GM12892 (cell line): ENCODE measurements around the gene INAFM1.

Experiments
- DNase-seq: peaks from one replicate; pipeline ENCODE4 v3.0.0; 2011; ENCODE audit not compliant: insufficient read length
- FAIRE-seq: peaks from 2 replicates; lab custom pipeline; 2011; peaks lifted over from hg19 to GRCh38; lab: Jason Lieb, UNC
- POLR2A ChIP-seq: IDR thresholded peaks from 2 replicates; pipeline ENCODE4 v1.6.1; 2011; ENCODE audit warnings: low read depth, low read length, control low read depth
- POLR2AphosphoS5 ChIP-seq: IDR thresholded peaks from 2 replicates; pipeline ENCODE4 v1.6.1; 2011; ENCODE audit warnings: low read depth, low read length, control low read depth
- TAF1 ChIP-seq: IDR thresholded peaks from 2 replicates; pipeline ENCODE4 v1.6.1; 2011; ENCODE audit warnings: low read depth, mild to moderate bottlenecking, control low read depth, low read length, borderline replicate concordance

The INAFM1 gene

GRCh38 chr19:47309038-47309437, 34.4 kb downstream of the INAFM1 start:
- DNase-seq = no peak
- TF ChIP-seq TAF1 (no peak), POLR2AphosphoS5 (no peak), POLR2A (no peak)
- no peak for FAIRE-seq

GRCh38 chr19:47309608-47310007, 34.9 kb downstream of the INAFM1 start, which contains the start of gene C5AR1:
C5AR1 (plus strand) TSS chr19:47309861; CDS start chr19:47309896, 35 bp downstream.
- DNase-seq (no peak), FAIRE-seq (no peak)
- TF ChIP-seq POLR2AphosphoS5 (no peak), TAF1 (no peak), POLR2A (no peak)

GRCh38 chr19:47310323-47310722, 35.6 kb downstream of the INAFM1 start:
- TF ChIP-seq POLR2A = no peak
- TF ChIP-seq POLR2AphosphoS5 = no peak
- TF ChIP-seq TAF1 = no peak
- DNase-seq (no peak), FAIRE-seq (no peak)

GRCh38 chr19:47310819-47311218, 36.1 kb downstream of the INAFM1 start:
- no peak for FAIRE-seq
- TF ChIP-seq POLR2AphosphoS5 (no peak), TAF1 (no peak), POLR2A (no peak)
- no peak for DNase-seq

- DNase-seq (no peak), FAIRE-seq (no peak)
- TF ChIP-seq POLR2A = no peak
- TF ChIP-seq TAF1 = no peak
- TF ChIP-seq POLR2AphosphoS5 = no peak
These were observed 37.8 kb downstream of the INAFM1 start for GRCh38 chr19:47312366-47313006.

- TF ChIP-seq POLR2A = no peak
- TF ChIP-seq TAF1 = no peak
- TF ChIP-seq POLR2AphosphoS5 = no peak
- DNase-seq (no peak), FAIRE-seq (no peak)
These were observed 39.1 kb downstream of the INAFM1 start for GRCh38 chr19:47313754-47314295.

GRCh38 chr19:47315125-47315821, 40.6 kb downstream of the INAFM1 start:
- FAIRE-seq = no peak

GRCh38 chr19:47316513-47316912, 41.8 kb downstream of the INAFM1 start:
- DNase-seq (no peak), FAIRE-seq (no peak)
- TF ChIP-seq POLR2A = no peak
- TF ChIP-seq POLR2AphosphoS5 = no peak
- no peak for TF ChIP-seq TAF1

More at GRCh38 chr19:47315125-47315821, 40.6 kb downstream of the INAFM1 start:
- DNase-seq = no peak
- no peak for TF ChIP-seq POLR2A
- no peak for TF ChIP-seq POLR2AphosphoS5
- TF ChIP-seq TAF1 = no peak

GRCh38 chr19:47319923-47320871, 45.5 kb downstream of the INAFM1 start:
- no peak for FAIRE-seq
- TF ChIP-seq TAF1 (no peak), POLR2AphosphoS5 (no peak), POLR2A (no peak)
- DNase-seq = no peak

GRCh38 chr19:47321630-47322029, 46.9 kb downstream of the INAFM1 start:
- DNase-seq (no peak), FAIRE-seq (no peak)
- no peak for TF ChIP-seq POLR2A
- TF ChIP-seq TAF1 = no peak
- no peak for TF ChIP-seq POLR2AphosphoS5

- DNase-seq (no peak), FAIRE-seq (no peak)
- no peak for TF ChIP-seq POLR2A
- TF ChIP-seq TAF1 = no peak
- no peak for TF ChIP-seq POLR2AphosphoS5
These were observed 47.4 kb downstream of the INAFM1 start for GRCh38 chr19:47322058-47322457.
